Pancreas (tissue), 10 donors: ENCODE data around the gene LEKR1. TPM values are rescaled to one million over a fixed set of nuclear protein-coding genes. Genes with fewer than 3 reads are reported as not detected.
"Not testable (repeated sequence)": the region's sequence is repeated elsewhere in the genome, so short reads cannot be mapped to it uniquely, and the experiment has no call there.

Experiments used
- ATAC-seq, 4 donors: fragments of 200-7000 bp; cut with Tn5 transposase; one replicate each; pipeline versions ENCODE4 v1.8.0 to v1.9.1; 2020; ENCODE audit warnings: mild to moderate bottlenecking in 4 of 4, moderate library complexity in 4 of 4
- DNase-seq, 6 donors: peaks; one replicate each; pipeline ENCODE4 v3.0.0-alpha.2; 2020
- FAIRE-seq: peaks from 2 replicates; lab custom pipeline; 2012; peaks lifted over from hg19 to GRCh38; lab: Jason Lieb, UNC
- H3K27ac ChIP-seq, 4 donors: fragments of 200-600 bp; sonication (generic); 1 replicate in 3 of 4; 2 replicates in 1 of 4; pipeline versions ENCODE4 v1.5.0 to v1.8.0; 2020
- H3K27me3 ChIP-seq, 4 donors: fragments of 200-600 bp; one replicate each; pipeline ENCODE4 v1.8.0; 2021
- H3K36me3 ChIP-seq, 3 donors: fragments of 200-600 bp; sonication (generic) in 1 of 3; one replicate each; pipeline versions ENCODE4 v1.5.0 to v1.8.0; 2020 to 2021
- H3K4me1 ChIP-seq, 3 donors: fragments of 200-600 bp; one replicate each; pipeline ENCODE4 v1.8.0; 2021
- H3K4me3 ChIP-seq, 4 donors: fragments of 200-600 bp; sonication (generic) in 2 of 4; one replicate each; pipeline versions ENCODE4 v1.5.0 to v1.8.0; 2020 to 2021
- H3K9me3 ChIP-seq, 4 donors: fragments of 200-600 bp; one replicate each; pipeline ENCODE4 v1.8.0; 2021
- WGBS, 2 donors: extraction: QIAGEN DNeasy Blood & Tissue Kit; methylation state at CpG; one replicate each; pipeline ENCODE4 v1.1.7; 2013; 5-methylcytosine and 5-hydroxymethylcytosine counted together
- intact Hi-C, 3 donors: fragments of 100-400 bp; cut with DNase I; formaldehyde crosslinking; loops; one replicate each; pipeline versions ENCODE4 v1.11.1 to v1.14.2; 2022
- polyA plus RNA-seq, 2 donors: library from polyadenylated mRNA; stranded (reverse); fragments of 200-250 nt; gene quantifications; one replicate each; pipeline ENCODE4 v1.2.3, GENCODE V29; 2013
- total RNA-seq, 6 donors: library from RNA; stranded (reverse); fragmentation: NEBNext Ultra II Directional in 4 of 6; extraction: Animal tissue kit (Norgen Biotek cat#: 25700) in 4 of 6; gene quantifications; one replicate each; pipeline versions ENCODE4 v1.2.1 to v1.2.4, GENCODE V29; 2021 to 2023
- TF ChIP-seq, protein P1 (sequence below), 4 donors: fragments of 200-600 bp; sonication (generic) in 3 of 4; IDR thresholded peaks; one replicate each; pipeline versions ENCODE4 v1.5.0 to v1.8.0; 2021; ENCODE audit warnings: antibody characterized with exemption in 4 of 4
- donor health status: healthy with polysubstance abuse.
- donor health status: DM: no; HTN: no; CAD: no; lungs with moderate emphysema.
- donor health status: DM: no; HTN: no; CAD: no.
- donor health status: control.
- donor health status: control.
- donor health status: Bipolar disorder and iron deficiency.
- donor health status: DM: yes; HTN: yes; CAD: no.
- donor health status: DM: no; HTN: no; CAD: no.
- donor health status: DM: no; HTN: no; CAD: no.
- donor health status: DM: yes; HTN: yes; CAD: no.

Gene LEKR1
- total and polyA plus RNA-seq, 8 donors, result 0.88 to 2.8 (median 2.0) TPM

- H3K4me1 ChIP-seq, result no peaks in the 10 kb centered on the region
- FAIRE-seq (no peak), DNase-seq (no peak), ATAC-seq (no peak)
- TF ChIP-seq, protein P1, sequence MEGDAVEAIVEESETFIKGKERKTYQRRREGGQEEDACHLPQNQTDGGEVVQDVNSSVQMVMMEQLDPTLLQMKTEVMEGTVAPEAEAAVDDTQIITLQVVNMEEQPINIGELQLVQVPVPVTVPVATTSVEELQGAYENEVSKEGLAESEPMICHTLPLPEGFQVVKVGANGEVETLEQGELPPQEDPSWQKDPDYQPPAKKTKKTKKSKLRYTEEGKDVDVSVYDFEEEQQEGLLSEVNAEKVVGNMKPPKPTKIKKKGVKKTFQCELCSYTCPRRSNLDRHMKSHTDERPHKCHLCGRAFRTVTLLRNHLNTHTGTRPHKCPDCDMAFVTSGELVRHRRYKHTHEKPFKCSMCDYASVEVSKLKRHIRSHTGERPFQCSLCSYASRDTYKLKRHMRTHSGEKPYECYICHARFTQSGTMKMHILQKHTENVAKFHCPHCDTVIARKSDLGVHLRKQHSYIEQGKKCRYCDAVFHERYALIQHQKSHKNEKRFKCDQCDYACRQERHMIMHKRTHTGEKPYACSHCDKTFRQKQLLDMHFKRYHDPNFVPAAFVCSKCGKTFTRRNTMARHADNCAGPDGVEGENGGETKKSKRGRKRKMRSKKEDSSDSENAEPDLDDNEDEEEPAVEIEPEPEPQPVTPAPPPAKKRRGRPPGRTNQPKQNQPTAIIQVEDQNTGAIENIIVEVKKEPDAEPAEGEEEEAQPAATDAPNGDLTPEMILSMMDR (IDR thresholded peaks at IDR 0.05), result no peak
- 92 to 99% methylated on average over 3 of the region's 3 CpGs for WGBS, 2 donors
- no peak overlapping the region for H3K27ac ChIP-seq
- H3K27me3 ChIP-seq, result no peaks in the 10 kb centered on the region
- no peaks in the 10 kb centered on the region for H3K9me3 ChIP-seq
- H3K36me3 ChIP-seq, result no peaks in the 10 kb centered on the region
- no peak overlapping the region for H3K4me3 ChIP-seq
- intact Hi-C loops, result no loop called here
Observed at GRCh38 chr3:156910022-156910421, 83.9 kb downstream of the LEKR1 start.

- H3K27ac ChIP-seq, FAIRE-seq, H3K4me3 ChIP-seq, H3K9me3 ChIP-seq, DNase-seq, ATAC-seq, intact Hi-C loops, H3K4me1 ChIP-seq, H3K27me3 ChIP-seq, H3K36me3 ChIP-seq: not testable (repeated sequence)
- WGBS, 2 donors, result 72 to 76% methylated on average over 2 of the region's 2 CpGs
Observed at GRCh38 chr3:156910831-156911230, 84.7 kb downstream of the LEKR1 start.

- DNase-seq, intact Hi-C loops, H3K36me3 ChIP-seq, H3K4me1 ChIP-seq, H3K9me3 ChIP-seq, FAIRE-seq, H3K4me3 ChIP-seq, ATAC-seq, H3K27ac ChIP-seq, H3K27me3 ChIP-seq: not testable (repeated sequence)
- 95 to 96% methylated on average over 2 of the region's 2 CpGs for WGBS, 2 donors
Observed at GRCh38 chr3:156914300-156914699, 88.1 kb downstream of the LEKR1 start.

GRCh38 chr3:156915372-156915771 is 89.2 kb downstream of the LEKR1 start:
- Histone ChIP-seq H3K9me3 (no peaks in the 10 kb centered on the region), H3K36me3 (no peaks in the 10 kb centered on the region), H3K27me3 (no peaks in the 10 kb centered on the region), H3K27ac (no peak overlapping the region), H3K4me1 (no peaks in the 10 kb centered on the region), H3K4me3 (no peak overlapping the region)
- FAIRE-seq (no peak), ATAC-seq (no peak), DNase-seq (no peak)
- intact Hi-C loops, result no loop called here
- TF ChIP-seq, protein P1 (IDR thresholded peaks at IDR 0.05), result no peak
- WGBS, 2 donors, result 92 to 95% methylated on average over 5 of the region's 5 CpGs

DNA sequence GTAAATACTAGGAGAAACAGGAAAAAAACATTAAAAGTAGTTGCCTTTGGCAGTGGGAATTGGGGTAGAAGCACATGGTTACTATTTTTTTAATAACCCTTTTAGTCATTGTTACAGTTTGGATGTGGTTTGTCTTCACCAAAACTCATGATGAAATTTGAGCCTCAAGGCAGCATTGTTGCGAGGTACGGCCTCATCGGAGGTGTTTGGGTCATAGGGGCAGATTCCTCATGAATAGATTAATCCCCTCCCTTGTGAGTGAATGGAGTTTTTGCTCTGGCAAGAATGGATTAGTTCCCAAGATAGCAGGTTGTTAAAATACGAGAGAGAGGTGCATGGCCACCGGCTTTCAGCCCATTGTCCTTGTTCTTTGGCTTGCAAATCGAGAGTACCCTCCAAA is 92.6 kb downstream of the LEKR1 start:
- no peak for FAIRE-seq
- ATAC-seq, result no peak
- whole genome bisulfite sequencing, 2 donors, result 86 to 90% methylated on average over 6 of the region's 6 CpGs
- H3K36me3 ChIP-seq, result no peaks in the 10 kb centered on the region
- no peaks in the 10 kb centered on the region for H3K4me1 ChIP-seq
- no peak overlapping the region for H3K27ac ChIP-seq
- H3K27me3 ChIP-seq, result no peaks in the 10 kb centered on the region
- no peaks in the 10 kb centered on the region for H3K9me3 ChIP-seq
- TF ChIP-seq, protein P1 (IDR thresholded peaks at IDR 0.05), result no peak
- intact Hi-C loops, result no loop called here
- no peak overlapping the region for H3K4me3 ChIP-seq
- DNase-seq, result no peak

DNA sequence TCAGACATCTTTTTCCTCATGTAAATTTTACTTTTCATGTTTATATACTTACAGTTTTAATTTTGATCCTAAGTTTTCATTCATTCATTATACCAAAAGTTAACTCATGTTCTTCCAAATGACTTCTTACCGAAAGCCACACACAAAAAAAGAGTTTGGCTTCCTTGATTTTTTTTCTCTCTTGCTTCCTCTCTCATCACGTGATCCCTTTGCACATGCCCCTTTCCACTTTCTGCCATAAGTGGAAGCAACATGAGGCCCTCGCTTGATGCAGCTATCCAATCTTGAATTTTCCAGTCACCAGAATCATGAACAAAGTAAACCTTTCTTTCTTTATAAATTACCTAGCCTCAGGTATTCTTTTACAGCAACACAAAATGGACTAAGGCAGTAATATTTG is 93.7 kb downstream of the LEKR1 start:
- no peak overlapping the region for H3K4me3 ChIP-seq
- no peak overlapping the region for H3K27ac ChIP-seq
- no peaks in the 10 kb centered on the region for H3K4me1 ChIP-seq
- TF ChIP-seq, protein P1 (IDR thresholded peaks at IDR 0.05), result no peak
- H3K27me3 ChIP-seq, result no peaks in the 10 kb centered on the region
- FAIRE-seq (no peak), ATAC-seq (no peak), DNase-seq (no peak)
- no peaks in the 10 kb centered on the region for H3K36me3 ChIP-seq
- H3K9me3 ChIP-seq, result no peaks in the 10 kb centered on the region
- WGBS, 2 donors, result 89 to 96% methylated on average over 3 of the region's 3 CpGs
- intact Hi-C loops, result no loop called here
